RPMI8226 (cell line): Measurements from ENCODE around the gene CRISP2.
"Not testable (repeated sequence)": the region's sequence is repeated elsewhere in the genome, so short reads cannot be mapped to it uniquely, and the experiment has no call there.

Experiments used
- DNase-seq: peaks from one replicate; pipeline ENCODE4 v3.0.0-alpha.2; 2015

The CRISP2 gene

GRCh38 chr6:49713346-49713745, at the start of gene CRISP2:
CRISP2 (minus strand) TSS chr6:49713543; CDS start chr6:49709196, 4,347 bp downstream.
- no peak for DNase-seq

- no peak for DNase-seq
Observed at GRCh38 chr6:49744259-49744658, 30.9 kb upstream of the CRISP2 start, which contains the start of gene CRISP3. CRISP3 (minus strand) TSS chr6:49744388; CDS start chr6:49744367, 21 bp downstream.

- no peak for DNase-seq
Observed at GRCh38 chr6:49743429-49743828, 30.1 kb upstream of the CRISP2 start.

- DNase-seq = no peak
Observed at GRCh38 chr6:49739423-49739822, 26.1 kb upstream of the CRISP2 start.

GRCh38 chr6:49736017-49736508, 22.7 kb upstream of the CRISP2 start:
- DNase-seq = no peak

GRCh38 chr6:49733680-49734079, 20.3 kb upstream of the CRISP2 start:
- no peak for DNase-seq

GRCh38 chr6:49732781-49733180, 19.4 kb upstream of the CRISP2 start:
- DNase-seq = no peak

GRCh38 chr6:49730251-49730650, 16.9 kb upstream of the CRISP2 start:
- DNase-seq = no peak

GRCh38 chr6:49723917-49724316, 10.6 kb upstream of the CRISP2 start:
- not testable (repeated sequence) for DNase-seq

GRCh38 chr6:49721297-49721696, 8.0 kb upstream of the CRISP2 start:
- no peak for DNase-seq

- no peak for DNase-seq
Observed at GRCh38 chr6:49720372-49720771, 7.0 kb upstream of the CRISP2 start.

GRCh38 chr6:49698478-49698877, 14.9 kb downstream of the CRISP2 start:
- no peak for DNase-seq

GRCh38 chr6:49693512-49693911, 19.8 kb downstream of the CRISP2 start:
- DNase-seq = no peak

- DNase-seq = no peak
Observed at GRCh38 chr6:49692534-49692933, 20.8 kb downstream of the CRISP2 start.

- DNase-seq = no peak
Observed at GRCh38 chr6:49676671-49677281, 36.6 kb downstream of the CRISP2 start.

- DNase-seq = no peak
Observed at GRCh38 chr6:49675816-49676215, 37.5 kb downstream of the CRISP2 start.

GRCh38 chr6:49668083-49668511, 45.2 kb downstream of the CRISP2 start:
- DNase-seq = no peak

GRCh38 chr6:49666930-49667757, 46.2 kb downstream of the CRISP2 start:
- no peak for DNase-seq

GRCh38 chr6:49666480-49666879, 46.9 kb downstream of the CRISP2 start:
- DNase-seq = no peak

GRCh38 chr6:49664817-49665216, 48.5 kb downstream of the CRISP2 start:
- DNase-seq = no peak

- not testable (repeated sequence) for DNase-seq
Observed at GRCh38 chr6:49664054-49664453, 49.3 kb downstream of the CRISP2 start.

- DNase-seq = no peak
Observed at GRCh38 chr6:49662892-49663261, 50.5 kb downstream of the CRISP2 start.

GRCh38 chr6:49662231-49662891, 51.0 kb downstream of the CRISP2 start:
- no peak for DNase-seq

GRCh38 chr6:49653942-49654341, 59.4 kb downstream of the CRISP2 start:
- DNase-seq = no peak
